ENCODE results near the gene NRF1.

Gene NRF1

DNA sequence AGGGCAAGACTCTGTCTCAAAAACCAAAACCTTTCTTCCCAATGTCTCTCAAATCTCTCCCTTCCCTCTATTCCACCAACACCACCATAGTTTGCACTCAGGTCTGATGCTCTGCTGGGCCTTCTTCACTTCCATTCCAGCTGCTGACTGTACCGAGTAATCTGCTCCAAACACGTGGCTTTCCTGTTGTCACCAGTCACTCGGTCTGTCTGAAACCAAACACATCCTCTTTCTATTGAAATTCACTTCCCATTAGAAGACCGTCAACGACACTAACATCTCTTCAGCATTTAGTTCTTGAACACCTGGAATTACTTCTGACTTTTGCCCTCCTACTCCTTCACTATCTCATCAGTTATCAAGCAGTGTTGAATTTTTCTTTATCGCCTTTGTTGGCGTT, 4.7 kb upstream of the NRF1 start:
- no peak overlapping the region for H3K4me3 ChIP-seq (ENCODE audit: control insufficient read depth, low read depth, low read length)
- DNase-seq (ENCODE audit: low read depth), result no peak
- TF ChIP-seq, protein P1, sequence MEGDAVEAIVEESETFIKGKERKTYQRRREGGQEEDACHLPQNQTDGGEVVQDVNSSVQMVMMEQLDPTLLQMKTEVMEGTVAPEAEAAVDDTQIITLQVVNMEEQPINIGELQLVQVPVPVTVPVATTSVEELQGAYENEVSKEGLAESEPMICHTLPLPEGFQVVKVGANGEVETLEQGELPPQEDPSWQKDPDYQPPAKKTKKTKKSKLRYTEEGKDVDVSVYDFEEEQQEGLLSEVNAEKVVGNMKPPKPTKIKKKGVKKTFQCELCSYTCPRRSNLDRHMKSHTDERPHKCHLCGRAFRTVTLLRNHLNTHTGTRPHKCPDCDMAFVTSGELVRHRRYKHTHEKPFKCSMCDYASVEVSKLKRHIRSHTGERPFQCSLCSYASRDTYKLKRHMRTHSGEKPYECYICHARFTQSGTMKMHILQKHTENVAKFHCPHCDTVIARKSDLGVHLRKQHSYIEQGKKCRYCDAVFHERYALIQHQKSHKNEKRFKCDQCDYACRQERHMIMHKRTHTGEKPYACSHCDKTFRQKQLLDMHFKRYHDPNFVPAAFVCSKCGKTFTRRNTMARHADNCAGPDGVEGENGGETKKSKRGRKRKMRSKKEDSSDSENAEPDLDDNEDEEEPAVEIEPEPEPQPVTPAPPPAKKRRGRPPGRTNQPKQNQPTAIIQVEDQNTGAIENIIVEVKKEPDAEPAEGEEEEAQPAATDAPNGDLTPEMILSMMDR (conservative IDR thresholded peaks at IDR 0.05; ENCODE audit: control insufficient read depth, insufficient read depth, low read depth, low read length), result no peak

DNA sequence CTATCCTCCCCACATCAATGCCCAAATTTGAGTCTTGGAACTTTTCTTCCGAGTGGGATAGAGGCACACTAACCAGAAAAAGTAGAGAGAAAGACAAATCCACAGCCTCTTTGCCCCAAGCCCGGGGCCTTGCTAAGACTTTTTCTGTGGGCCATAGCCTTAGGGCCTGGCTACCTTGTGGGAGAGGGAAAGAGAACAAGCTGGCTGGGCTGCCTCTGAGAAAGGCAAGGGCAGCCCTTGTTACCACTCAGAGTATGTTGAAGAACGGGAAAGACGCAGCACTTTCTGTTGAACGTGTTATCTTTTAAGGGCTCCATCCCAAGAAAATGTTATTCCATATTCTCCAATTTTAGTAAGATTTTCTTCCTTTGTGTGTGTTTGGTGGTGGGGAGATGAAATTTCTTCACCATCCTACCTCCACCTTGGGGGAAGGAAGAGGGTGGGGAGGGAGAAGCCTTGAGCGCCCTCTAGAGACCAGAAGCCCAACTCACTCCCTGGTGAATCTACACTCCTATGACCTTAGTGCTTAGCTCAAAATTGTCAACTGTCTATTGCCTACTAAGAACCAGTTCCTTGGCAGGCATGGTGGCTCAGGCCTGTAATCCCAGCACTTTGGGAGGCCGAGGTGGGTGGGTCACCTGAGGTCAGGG, 3.9 kb upstream of the NRF1 start:
- TF ChIP-seq, protein P1 (conservative IDR thresholded peaks at IDR 0.05; ENCODE audit: control insufficient read depth, insufficient read depth, low read depth, low read length), result peak; percentile 73
- peak; percentile 50 for DNase-seq (ENCODE audit: low read depth)
- no peak overlapping the region for H3K4me3 ChIP-seq (ENCODE audit: control insufficient read depth, low read depth, low read length)

DNA sequence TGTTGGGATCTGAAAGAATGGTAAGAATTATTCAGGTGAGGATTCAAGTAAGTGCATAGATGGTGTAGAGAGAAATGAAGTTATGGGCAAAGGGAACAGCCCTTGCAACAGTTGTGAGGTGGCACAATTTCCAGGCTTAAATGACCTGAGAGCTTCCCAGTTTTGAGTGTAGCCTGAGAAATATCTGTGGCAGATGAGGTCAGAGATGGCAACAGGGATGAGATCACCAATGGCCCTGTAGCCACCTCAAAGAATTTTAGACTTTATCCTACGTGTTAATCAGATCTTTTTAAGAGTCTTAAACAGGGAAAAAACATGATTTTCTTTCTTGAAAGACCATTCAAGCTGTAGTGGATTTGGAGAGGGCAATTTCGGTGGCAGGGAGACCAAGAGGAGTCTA, 1.9 kb upstream of the NRF1 start:
- H3K4me3 ChIP-seq (ENCODE audit: control insufficient read depth, low read depth, low read length), result no peak overlapping the region
- no peak for DNase-seq (ENCODE audit: low read depth)
- TF ChIP-seq, protein P1 (conservative IDR thresholded peaks at IDR 0.05; ENCODE audit: control insufficient read depth, insufficient read depth, low read depth, low read length), result no peak

DNA sequence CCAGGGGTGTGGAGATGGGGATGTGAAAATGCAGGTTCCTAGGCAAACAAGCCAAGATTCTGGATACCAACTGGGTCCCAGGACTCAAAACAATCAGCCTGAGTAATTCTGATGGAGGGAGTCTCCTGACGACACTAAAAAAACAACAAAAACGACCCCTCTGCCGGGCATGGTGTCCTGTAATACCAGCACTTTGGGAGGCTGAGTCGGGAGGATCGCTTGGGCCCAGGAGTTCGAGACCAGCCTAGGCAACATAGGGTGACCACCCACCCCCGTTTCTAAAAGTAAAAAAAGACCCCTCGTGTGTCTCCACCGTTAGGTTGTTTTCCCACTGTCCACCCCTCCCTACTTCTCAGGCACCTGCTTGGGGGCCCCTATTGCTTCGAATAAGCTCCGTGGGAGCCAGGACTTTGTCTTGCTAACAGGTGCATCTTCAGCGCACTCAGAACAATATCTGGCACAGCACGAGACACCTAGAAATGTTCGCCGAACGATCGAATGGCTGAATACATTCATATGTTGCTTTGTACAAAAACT, 743 bp upstream of the NRF1 start:
- no peak for DNase-seq (ENCODE audit: low read depth)
- peak overlapping the region; percentile 80 for H3K4me3 ChIP-seq (ENCODE audit: control insufficient read depth, low read depth, low read length)
- TF ChIP-seq, protein P1 (conservative IDR thresholded peaks at IDR 0.05; ENCODE audit: control insufficient read depth, insufficient read depth, low read depth, low read length), result no peak

DNA sequence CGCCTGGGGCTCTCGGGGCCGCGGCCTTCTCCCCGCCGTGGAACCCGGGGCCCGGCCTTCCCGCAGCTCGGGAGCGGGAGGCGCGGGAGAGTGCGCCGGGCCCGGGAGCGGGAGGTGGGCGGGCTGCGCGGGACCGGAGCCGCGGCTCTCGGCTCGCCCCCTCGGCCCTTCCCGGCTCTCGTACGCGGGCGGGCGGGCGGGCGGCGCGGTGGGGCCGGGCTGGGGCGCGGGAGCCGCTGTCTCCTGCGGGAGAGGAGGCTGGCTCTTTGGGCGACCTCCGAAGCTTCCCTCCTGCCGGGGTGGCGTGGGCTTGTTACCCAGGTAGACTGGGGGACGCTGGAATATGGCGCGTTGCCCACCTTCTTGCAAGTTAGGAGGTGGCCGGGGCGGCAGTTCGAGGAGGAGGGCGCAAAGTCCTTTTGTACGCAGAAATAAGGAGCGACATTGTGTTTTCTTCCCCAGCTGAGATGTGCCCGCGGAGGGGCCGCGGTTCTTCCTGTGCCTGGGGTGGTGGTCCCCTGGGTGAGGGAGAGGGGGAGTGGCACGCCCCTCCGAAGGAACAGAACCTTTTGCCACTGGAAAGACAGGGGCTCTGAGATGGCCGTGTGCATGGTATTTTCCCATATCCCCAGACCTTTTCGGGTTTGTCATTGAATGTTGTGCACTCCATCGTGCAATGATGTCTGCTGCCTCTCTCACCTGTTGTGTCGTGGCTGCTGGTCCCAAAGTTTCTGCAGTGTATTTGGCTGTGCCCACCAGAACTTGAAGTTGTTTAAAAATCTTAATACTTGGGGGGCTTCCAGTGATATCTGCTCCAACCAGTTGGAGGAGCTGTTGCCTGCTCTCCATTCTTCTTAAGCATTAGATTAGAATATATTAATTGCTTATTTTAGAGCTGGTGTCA, 844 bp downstream of the NRF1 start:
- TF ChIP-seq, protein P1 (conservative IDR thresholded peaks at IDR 0.05; ENCODE audit: control insufficient read depth, insufficient read depth, low read depth, low read length), result peak; percentile 72
- peak; percentile 64 for DNase-seq (ENCODE audit: low read depth)
- H3K4me3 ChIP-seq (ENCODE audit: control insufficient read depth, low read depth, low read length), result peak overlapping the region; percentile 80

DNA sequence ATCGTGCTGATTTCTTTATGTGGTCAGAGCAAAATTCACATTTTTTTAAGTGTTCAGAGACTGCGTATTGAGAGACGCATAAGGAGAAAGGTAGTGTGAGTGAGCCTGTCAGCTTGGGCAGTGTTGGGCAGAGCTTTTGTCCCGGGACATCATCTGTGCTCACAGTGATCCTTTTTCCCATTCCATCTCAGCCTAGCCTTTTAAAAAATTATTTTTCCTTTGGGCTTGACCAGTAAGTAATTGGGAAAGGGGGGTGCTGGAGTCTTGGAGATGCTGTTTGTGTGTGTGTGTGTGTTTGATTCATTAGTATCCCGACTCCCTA, 1.5 kb downstream of the NRF1 start:
- TF ChIP-seq, protein P1 (conservative IDR thresholded peaks at IDR 0.05; ENCODE audit: control insufficient read depth, insufficient read depth, low read depth, low read length), result no peak
- no peak for DNase-seq (ENCODE audit: low read depth)
- peak overlapping the region; percentile 80 for H3K4me3 ChIP-seq (ENCODE audit: control insufficient read depth, low read depth, low read length)
